ENCODE results near the gene GPR25.

GPR25 gene

DNA sequence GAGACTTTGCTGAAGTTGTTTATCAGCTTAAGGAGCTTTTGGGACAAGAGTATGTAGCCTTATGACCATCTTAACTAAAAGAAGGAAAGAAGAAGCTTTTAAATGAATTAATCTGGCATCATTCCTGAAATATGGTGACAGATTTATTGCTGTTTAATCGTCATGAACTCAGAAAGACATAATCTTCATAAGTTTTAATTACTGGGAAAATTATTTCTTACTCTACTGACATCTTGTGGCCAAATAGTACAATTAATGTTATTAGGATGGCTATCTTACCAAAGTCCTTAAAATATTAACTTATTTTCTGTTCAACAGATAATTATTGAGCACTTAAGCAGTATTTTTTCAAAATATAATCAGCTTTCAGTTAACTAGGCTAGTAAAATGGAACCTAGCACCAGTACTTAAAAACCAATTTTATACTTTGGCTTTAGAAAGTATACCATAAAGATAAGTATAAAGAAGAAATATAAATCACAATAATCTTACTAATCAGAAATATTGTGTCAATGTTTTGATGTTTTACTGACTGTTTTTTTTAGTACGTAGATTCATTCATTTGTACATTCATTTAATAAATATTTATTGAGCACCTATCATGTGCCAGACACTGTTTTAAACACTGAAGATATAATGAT is 34.7 kb upstream of the GPR25 start:
- TF ChIP-seq POLR2AphosphoS5 (IDR thresholded peaks at IDR 0.05; ENCODE audit: low read depth) (no peak), SPI1 (IDR thresholded peaks at IDR 0.05; ENCODE audit: borderline replicate concordance, low read depth) (no peak), GABPA (IDR thresholded peaks at IDR 0.05; ENCODE audit: low read depth) (no peak)
- TF ChIP-seq, protein P1, sequence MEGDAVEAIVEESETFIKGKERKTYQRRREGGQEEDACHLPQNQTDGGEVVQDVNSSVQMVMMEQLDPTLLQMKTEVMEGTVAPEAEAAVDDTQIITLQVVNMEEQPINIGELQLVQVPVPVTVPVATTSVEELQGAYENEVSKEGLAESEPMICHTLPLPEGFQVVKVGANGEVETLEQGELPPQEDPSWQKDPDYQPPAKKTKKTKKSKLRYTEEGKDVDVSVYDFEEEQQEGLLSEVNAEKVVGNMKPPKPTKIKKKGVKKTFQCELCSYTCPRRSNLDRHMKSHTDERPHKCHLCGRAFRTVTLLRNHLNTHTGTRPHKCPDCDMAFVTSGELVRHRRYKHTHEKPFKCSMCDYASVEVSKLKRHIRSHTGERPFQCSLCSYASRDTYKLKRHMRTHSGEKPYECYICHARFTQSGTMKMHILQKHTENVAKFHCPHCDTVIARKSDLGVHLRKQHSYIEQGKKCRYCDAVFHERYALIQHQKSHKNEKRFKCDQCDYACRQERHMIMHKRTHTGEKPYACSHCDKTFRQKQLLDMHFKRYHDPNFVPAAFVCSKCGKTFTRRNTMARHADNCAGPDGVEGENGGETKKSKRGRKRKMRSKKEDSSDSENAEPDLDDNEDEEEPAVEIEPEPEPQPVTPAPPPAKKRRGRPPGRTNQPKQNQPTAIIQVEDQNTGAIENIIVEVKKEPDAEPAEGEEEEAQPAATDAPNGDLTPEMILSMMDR (IDR thresholded peaks at IDR 0.05; ENCODE audit: insufficient read depth, low read length): no peak
- TF ChIP-seq, protein P2, sequence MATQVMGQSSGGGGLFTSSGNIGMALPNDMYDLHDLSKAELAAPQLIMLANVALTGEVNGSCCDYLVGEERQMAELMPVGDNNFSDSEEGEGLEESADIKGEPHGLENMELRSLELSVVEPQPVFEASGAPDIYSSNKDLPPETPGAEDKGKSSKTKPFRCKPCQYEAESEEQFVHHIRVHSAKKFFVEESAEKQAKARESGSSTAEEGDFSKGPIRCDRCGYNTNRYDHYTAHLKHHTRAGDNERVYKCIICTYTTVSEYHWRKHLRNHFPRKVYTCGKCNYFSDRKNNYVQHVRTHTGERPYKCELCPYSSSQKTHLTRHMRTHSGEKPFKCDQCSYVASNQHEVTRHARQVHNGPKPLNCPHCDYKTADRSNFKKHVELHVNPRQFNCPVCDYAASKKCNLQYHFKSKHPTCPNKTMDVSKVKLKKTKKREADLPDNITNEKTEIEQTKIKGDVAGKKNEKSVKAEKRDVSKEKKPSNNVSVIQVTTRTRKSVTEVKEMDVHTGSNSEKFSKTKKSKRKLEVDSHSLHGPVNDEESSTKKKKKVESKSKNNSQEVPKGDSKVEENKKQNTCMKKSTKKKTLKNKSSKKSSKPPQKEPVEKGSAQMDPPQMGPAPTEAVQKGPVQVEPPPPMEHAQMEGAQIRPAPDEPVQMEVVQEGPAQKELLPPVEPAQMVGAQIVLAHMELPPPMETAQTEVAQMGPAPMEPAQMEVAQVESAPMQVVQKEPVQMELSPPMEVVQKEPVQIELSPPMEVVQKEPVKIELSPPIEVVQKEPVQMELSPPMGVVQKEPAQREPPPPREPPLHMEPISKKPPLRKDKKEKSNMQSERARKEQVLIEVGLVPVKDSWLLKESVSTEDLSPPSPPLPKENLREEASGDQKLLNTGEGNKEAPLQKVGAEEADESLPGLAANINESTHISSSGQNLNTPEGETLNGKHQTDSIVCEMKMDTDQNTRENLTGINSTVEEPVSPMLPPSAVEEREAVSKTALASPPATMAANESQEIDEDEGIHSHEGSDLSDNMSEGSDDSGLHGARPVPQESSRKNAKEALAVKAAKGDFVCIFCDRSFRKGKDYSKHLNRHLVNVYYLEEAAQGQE (IDR thresholded peaks at IDR 0.05; ENCODE audit: insufficient replicate concordance, low read depth): no peak
- DNase-seq (ENCODE audit: low read depth in 1 of 2, low spot score in 1 of 2): no peak
- Histone ChIP-seq H3K27ac (replicated peaks) (no peak overlapping the region), H3K27me3 (ENCODE audit: insufficient read depth, poor library complexity, severe bottlenecking) (no peaks in the 10 kb centered on the region), H3K4me3 (replicated peaks; ENCODE audit: insufficient read depth, low read length) (no peak overlapping the region)

DNA sequence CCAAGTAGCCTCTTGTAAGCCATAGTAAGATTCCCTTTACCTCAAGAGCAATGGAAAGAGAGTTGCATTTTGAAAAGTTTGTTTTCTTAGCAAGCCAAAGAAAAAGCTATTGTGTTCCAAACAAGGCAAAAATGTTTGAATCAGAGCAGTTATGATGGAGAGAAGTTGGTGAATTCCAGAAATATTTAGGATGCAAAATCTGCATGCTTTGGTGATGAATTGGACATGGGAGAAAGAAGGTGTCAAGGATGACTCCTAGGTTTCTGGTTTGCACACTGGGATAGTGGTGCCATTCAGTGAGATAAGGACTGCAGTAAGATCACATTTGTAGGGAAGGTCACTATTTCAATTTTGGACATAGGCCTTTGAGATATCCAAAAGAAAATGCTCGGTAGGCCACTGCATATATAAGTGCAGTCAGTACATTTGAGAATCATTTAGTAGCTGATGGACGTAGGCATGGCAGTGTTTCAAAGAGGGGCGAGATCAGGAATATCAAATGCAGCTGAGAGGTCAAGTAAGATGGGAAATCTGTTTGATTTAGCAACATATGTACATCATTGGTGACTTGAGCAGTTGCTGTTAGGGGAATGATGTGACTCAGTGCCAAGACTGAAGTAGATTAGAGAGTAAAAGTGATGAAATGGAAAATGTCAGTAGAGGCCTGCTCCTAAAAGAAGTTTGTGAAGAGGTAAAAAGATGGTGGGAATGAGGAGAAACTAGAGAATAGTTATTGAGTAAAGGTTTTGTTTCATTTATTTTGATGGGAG is 33.9 kb upstream of the GPR25 start:
- H3K4me3 ChIP-seq (replicated peaks; ENCODE audit: insufficient read depth, low read length): no peak overlapping the region
- H3K27me3 ChIP-seq (ENCODE audit: insufficient read depth, poor library complexity, severe bottlenecking): no peaks in the 10 kb centered on the region
- TF ChIP-seq, protein P2 (IDR thresholded peaks at IDR 0.05; ENCODE audit: insufficient replicate concordance, low read depth): no peak
- TF ChIP-seq, protein P1 (IDR thresholded peaks at IDR 0.05; ENCODE audit: insufficient read depth, low read length): no peak
- TF ChIP-seq SPI1 (IDR thresholded peaks at IDR 0.05; ENCODE audit: borderline replicate concordance, low read depth) (no peak), POLR2AphosphoS5 (IDR thresholded peaks at IDR 0.05; ENCODE audit: low read depth) (no peak), GABPA (IDR thresholded peaks at IDR 0.05; ENCODE audit: low read depth) (no peak)
- no peak for DNase-seq (ENCODE audit: low read depth in 1 of 2, low spot score in 1 of 2)
- no peak overlapping the region for H3K27ac ChIP-seq (replicated peaks)

DNA sequence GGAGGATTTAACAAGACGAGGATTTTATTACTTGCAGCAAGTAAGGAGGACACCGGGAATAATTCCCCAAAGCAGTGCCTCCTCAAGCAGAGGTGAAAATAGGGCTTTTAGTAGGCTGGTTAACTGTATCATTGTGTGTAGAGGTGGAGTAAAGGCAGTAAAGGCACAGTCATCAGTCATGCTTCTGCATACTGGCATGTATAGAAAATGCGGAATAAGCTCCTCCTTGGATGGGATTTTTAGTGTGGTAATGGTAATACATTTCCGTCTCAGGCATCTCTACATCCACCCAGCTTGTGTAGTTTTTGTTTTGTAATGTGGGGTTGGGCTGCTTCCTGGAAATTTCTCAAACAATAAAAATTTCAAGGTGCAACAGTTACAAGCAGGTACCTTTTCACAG is 27.4 kb upstream of the GPR25 start:
- TF ChIP-seq, protein P1 (IDR thresholded peaks at IDR 0.05; ENCODE audit: insufficient read depth, low read length): no peak
- TF ChIP-seq POLR2AphosphoS5 (IDR thresholded peaks at IDR 0.05; ENCODE audit: low read depth): no peak
- TF ChIP-seq SPI1 (IDR thresholded peaks at IDR 0.05; ENCODE audit: borderline replicate concordance, low read depth): no peak
- TF ChIP-seq, protein P2 (IDR thresholded peaks at IDR 0.05; ENCODE audit: insufficient replicate concordance, low read depth): no peak
- TF ChIP-seq GABPA (IDR thresholded peaks at IDR 0.05; ENCODE audit: low read depth): no peak
- no peaks in the 10 kb centered on the region for H3K27me3 ChIP-seq (ENCODE audit: insufficient read depth, poor library complexity, severe bottlenecking)
- no peak overlapping the region for H3K4me3 ChIP-seq (replicated peaks; ENCODE audit: insufficient read depth, low read length)
- no peak overlapping the region for H3K27ac ChIP-seq (replicated peaks)
- DNase-seq (ENCODE audit: low read depth in 1 of 2, low spot score in 1 of 2): no peak

Measured in HL-60 (cell line).